WI38 (cell line): Measurements from ENCODE around the gene CPSF3.
"Not testable (repeated sequence)": the region's sequence is repeated elsewhere in the genome, so short reads cannot be mapped to it uniquely, and the experiment has no call there.

Experiments used
- H3K4me3 ChIP-seq: 2 replicates; pipeline ENCODE4 v1.5.1; 2011; ENCODE audit warnings: low read depth, mild to moderate bottlenecking, control low read depth, low read length
- CTCF ChIP-seq: IDR thresholded peaks from 2 replicates; pipeline ENCODE4 v1.5.1; 2012; ENCODE audit warnings: low read depth, mild to moderate bottlenecking, control low read depth, low read length

The CPSF3 gene

DNA sequence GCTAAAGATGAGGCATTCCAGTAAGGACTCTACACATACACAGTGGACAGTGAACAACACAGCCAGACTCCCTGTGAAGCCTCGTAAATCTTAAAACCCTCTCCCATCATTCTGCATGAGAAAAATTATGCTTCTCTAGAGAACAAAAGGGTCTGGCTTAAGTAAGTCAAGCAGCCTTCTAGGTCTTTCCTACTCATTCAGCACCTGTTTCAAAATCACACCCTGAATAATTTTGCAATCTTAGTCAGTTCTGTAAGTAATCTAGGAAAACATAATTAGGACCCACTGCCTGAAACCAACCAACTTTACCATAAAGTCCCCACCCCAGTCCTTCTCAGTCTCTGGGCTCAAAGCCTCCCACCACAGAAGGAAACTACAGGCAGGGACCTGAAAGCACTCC is 70.6 kb downstream of the CPSF3 start:
- no peak for TF ChIP-seq CTCF
- H3K4me3 ChIP-seq = no peak overlapping the region

GRCh38 chr2:9497017-9497416 is 73.6 kb downstream of the CPSF3 start:
- TF ChIP-seq CTCF = no peak
- no peak overlapping the region for H3K4me3 ChIP-seq

- TF ChIP-seq CTCF = no peak
These were observed 74.8 kb downstream of the CPSF3 start for GRCh38 chr2:9498210-9498609.

DNA sequence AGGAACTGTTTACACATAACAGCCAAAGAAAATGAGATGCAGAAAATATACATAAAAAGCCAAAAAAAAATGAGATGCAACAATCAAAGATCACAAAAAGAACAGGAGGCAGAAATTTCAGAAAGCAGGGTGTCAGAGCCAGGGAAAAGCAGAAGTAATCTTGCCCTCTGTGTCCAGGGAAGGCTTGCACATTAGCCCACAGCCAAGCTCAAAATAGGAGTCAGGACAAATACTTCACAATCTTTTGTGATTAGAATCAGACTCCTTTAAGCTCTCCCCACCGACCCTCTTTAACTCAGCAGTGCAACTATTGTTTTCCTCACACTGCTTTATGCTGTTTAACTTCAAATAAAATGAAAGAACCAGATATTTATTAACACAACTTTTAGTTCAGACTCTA is 85.5 kb downstream of the CPSF3 start:
- TF ChIP-seq CTCF = no peak
- no peak overlapping the region for H3K4me3 ChIP-seq

More at GRCh38 chr2:9498210-9498609, 74.8 kb downstream of the CPSF3 start:
- H3K4me3 ChIP-seq = no peak overlapping the region

DNA sequence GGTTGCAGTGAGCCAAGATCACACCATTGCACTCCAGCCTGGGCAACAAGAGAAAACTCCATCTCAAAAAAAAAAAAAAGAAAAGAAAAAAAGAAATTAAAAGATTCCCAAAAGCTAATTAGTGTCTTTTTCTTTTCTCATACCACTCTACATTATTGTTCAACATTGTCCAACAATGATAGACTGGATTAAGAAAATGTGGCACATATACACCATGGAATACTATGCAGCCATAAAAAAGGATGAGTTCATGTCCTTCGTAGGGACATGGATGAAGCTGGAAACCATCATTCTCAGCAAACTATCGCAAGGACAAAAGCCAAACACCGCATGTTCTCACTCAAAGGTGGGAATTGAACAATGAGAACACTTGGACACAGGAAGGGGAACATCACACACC is 90.5 kb downstream of the CPSF3 start:
- H3K4me3 ChIP-seq = not testable (repeated sequence)

DNA sequence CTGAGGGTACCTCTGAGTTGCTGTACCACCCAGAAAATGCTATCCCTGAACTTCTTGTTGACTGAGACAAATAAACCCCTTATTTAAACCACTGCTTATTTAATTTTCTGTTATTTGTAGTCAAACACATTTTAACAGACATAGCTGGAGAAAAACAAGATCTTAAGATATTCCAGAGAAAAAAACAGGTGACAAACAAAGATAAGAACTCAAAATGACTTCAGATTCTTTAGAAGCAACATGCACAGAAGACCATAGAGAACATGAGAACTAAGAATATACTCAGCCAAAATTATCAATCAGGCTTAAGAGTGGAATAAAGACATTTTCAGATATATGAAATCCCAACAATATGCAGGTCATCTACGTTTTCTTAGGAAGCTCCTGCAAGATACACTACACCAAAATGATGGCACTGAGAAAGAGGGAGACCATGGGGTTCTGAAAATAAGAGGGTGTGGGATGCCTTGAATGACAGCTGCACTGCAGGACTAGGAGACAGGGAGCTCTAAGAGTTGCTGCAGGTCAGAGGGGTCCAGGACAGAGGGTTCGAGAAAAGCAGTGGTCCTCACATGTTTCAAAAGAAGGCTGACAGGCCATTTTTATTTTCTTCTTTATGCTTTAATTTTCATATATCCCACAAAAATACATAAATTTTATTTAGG is 93.8 kb downstream of the CPSF3 start:
- no peak for TF ChIP-seq CTCF
- no peak overlapping the region for H3K4me3 ChIP-seq

GRCh38 chr2:9518163-9518562 is 94.7 kb downstream of the CPSF3 start:
- no peak overlapping the region for H3K4me3 ChIP-seq
- no peak for TF ChIP-seq CTCF

DNA sequence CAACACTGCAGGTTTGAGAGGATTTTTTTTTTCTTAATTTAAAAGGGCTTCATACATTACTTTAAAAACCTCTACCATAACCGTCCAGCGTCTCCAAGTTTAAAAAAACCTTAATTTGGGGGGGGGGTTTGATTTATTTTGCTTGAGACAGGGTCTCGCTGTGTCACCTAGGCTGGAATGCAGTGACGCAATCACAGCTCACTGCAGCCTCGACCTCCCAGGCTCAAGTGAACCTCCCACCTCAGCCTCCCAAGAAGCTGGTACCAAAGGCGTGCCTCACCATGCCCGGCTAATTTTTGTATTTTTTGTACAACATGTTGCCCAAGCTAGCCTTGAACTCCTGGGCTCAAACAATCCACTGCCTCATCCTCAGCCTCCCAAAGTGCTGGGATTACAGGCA is 95.3 kb downstream of the CPSF3 start:
- H3K4me3 ChIP-seq = no peak overlapping the region
- TF ChIP-seq CTCF = no peak
